Measurements from ENCODE around the gene ZSCAN9. TPM values are rescaled to one million over a fixed set of nuclear protein-coding genes. Genes with fewer than 3 reads are reported as not detected.
A peak's percentile ranks its signal among the peaks of the same experiment; 100 is the strongest.

Gene ZSCAN9
- total and polyA plus RNA-seq, 2 experiments from 2014 or later: 7.4 to 12.2 TPM

GRCh38 chr6:28205879-28206278 is 19.2 kb upstream of the ZSCAN9 start:
- H3K79me2 ChIP-seq: no peaks in the 10 kb centered on the region
- H3K36me3 ChIP-seq (replicated peaks; ENCODE audit: insufficient read depth, low read depth): no peaks in the 10 kb centered on the region
- H4K20me1 ChIP-seq (ENCODE audit: insufficient read depth, poor library complexity, severe bottlenecking): no peaks in the 10 kb centered on the region
- H3K4me2 ChIP-seq: no peak overlapping the region
- H2AFZ ChIP-seq: no peak overlapping the region
- no peak overlapping the region for H3K27ac ChIP-seq
- H3K4me1 ChIP-seq (ENCODE audit: insufficient read depth): peaks cover 12% of the 10 kb centered on the region
- no peaks in the 10 kb centered on the region for H3K9me3 ChIP-seq (ENCODE audit: low read depth)
- H3K4me3 ChIP-seq: no peak overlapping the region
- 81% methylated on average over 1 of the region's 1 CpG for WGBS (ENCODE audit: low lambda C conversion rate, missing lambda C conversion rate)
- no peaks in the 10 kb centered on the region for H3K9me2 ChIP-seq (replicated peaks; ENCODE audit: insufficient read depth)
- TF ChIP-seq EZH2 (IDR thresholded peaks at IDR 0.05; ENCODE audit: borderline replicate concordance) (no peak), EZH2phosphoT487 (IDR thresholded peaks at IDR 0.05; ENCODE audit: low read depth, severe bottlenecking, unreplicated experiment) (no peak)
- TF ChIP-seq, protein P1, sequence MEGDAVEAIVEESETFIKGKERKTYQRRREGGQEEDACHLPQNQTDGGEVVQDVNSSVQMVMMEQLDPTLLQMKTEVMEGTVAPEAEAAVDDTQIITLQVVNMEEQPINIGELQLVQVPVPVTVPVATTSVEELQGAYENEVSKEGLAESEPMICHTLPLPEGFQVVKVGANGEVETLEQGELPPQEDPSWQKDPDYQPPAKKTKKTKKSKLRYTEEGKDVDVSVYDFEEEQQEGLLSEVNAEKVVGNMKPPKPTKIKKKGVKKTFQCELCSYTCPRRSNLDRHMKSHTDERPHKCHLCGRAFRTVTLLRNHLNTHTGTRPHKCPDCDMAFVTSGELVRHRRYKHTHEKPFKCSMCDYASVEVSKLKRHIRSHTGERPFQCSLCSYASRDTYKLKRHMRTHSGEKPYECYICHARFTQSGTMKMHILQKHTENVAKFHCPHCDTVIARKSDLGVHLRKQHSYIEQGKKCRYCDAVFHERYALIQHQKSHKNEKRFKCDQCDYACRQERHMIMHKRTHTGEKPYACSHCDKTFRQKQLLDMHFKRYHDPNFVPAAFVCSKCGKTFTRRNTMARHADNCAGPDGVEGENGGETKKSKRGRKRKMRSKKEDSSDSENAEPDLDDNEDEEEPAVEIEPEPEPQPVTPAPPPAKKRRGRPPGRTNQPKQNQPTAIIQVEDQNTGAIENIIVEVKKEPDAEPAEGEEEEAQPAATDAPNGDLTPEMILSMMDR (IDR thresholded peaks at IDR 0.05; ENCODE audit: poor library complexity): no peak
- peaks cover 72% of the 10 kb centered on the region for H3K27me3 ChIP-seq
- no peak for DNase-seq (ENCODE audit: low spot score)

GRCh38 chr6:28206527-28206926 is 18.5 kb upstream of the ZSCAN9 start:
- no peaks in the 10 kb centered on the region for H3K36me3 ChIP-seq (replicated peaks; ENCODE audit: insufficient read depth, low read depth)
- no peaks in the 10 kb centered on the region for H3K9me2 ChIP-seq (replicated peaks; ENCODE audit: insufficient read depth)
- H3K27ac ChIP-seq: no peak overlapping the region
- DNase-seq (ENCODE audit: low spot score): no peak
- H3K9me3 ChIP-seq (ENCODE audit: low read depth): no peaks in the 10 kb centered on the region
- TF ChIP-seq EZH2 (IDR thresholded peaks at IDR 0.05; ENCODE audit: borderline replicate concordance) (no peak), EZH2phosphoT487 (IDR thresholded peaks at IDR 0.05; ENCODE audit: low read depth, severe bottlenecking, unreplicated experiment) (no peak)
- TF ChIP-seq, protein P1 (IDR thresholded peaks at IDR 0.05; ENCODE audit: poor library complexity): no peak
- H3K4me1 ChIP-seq (ENCODE audit: insufficient read depth): peaks cover 12% of the 10 kb centered on the region
- no peaks in the 10 kb centered on the region for H3K79me2 ChIP-seq
- no peaks in the 10 kb centered on the region for H4K20me1 ChIP-seq (ENCODE audit: insufficient read depth, poor library complexity, severe bottlenecking)
- peaks cover 75% of the 10 kb centered on the region for H3K27me3 ChIP-seq
- H3K4me2 ChIP-seq: no peak overlapping the region
- no peak overlapping the region for H3K4me3 ChIP-seq
- WGBS (ENCODE audit: low lambda C conversion rate, missing lambda C conversion rate): 56% methylated on average over 3 of the region's 3 CpGs
- no peak overlapping the region for H2AFZ ChIP-seq

GRCh38 chr6:28206928-28207509 is 18.1 kb upstream of the ZSCAN9 start:
- Histone ChIP-seq H3K27ac (no peak overlapping the region), H4K20me1 (ENCODE audit: insufficient read depth, poor library complexity, severe bottlenecking) (no peaks in the 10 kb centered on the region), H3K4me2 (peak overlapping the region; percentile 79), H3K9me2 (replicated peaks; ENCODE audit: insufficient read depth) (no peaks in the 10 kb centered on the region), H3K27me3 (peaks cover 75% of the 10 kb centered on the region), H2AFZ (peak overlapping the region; percentile 43), H3K79me2 (no peaks in the 10 kb centered on the region), H3K4me3 (peak overlapping the region; percentile 5), H3K9me3 (ENCODE audit: low read depth) (no peaks in the 10 kb centered on the region), H3K4me1 (ENCODE audit: insufficient read depth) (peaks cover 12% of the 10 kb centered on the region), H3K36me3 (replicated peaks; ENCODE audit: insufficient read depth, low read depth) (no peaks in the 10 kb centered on the region)
- TF ChIP-seq EZH2 (IDR thresholded peaks at IDR 0.05; ENCODE audit: borderline replicate concordance) (no peak), EZH2phosphoT487 (IDR thresholded peaks at IDR 0.05; ENCODE audit: low read depth, severe bottlenecking, unreplicated experiment) (no peak)
- TF ChIP-seq, protein P1 (IDR thresholded peaks at IDR 0.05; ENCODE audit: poor library complexity): no peak
- 7% methylated on average over 15 of the region's 15 CpGs for WGBS (ENCODE audit: low lambda C conversion rate, missing lambda C conversion rate)
- no peak for DNase-seq (ENCODE audit: low spot score)
